Upper lobe of left lung (tissue), 4 donors: Measurements from ENCODE around the gene OR2AJ1.

ENCODE experiments used
- EP300 ChIP-seq, 4 donors: sonication (generic); formaldehyde crosslinking; IDR thresholded peaks; one replicate each; pipeline ENCODE4 v1.5.1; 2017; ENCODE audit warnings: antibody characterized with exemption in 4 of 4, control low read depth in 2 of 4
- POLR2A ChIP-seq, 4 donors: fragments of 450-650 bp; IDR thresholded peaks; one replicate each; pipeline ENCODE4 v1.5.1; 2016 to 2017; ENCODE audit warnings: antibody characterized with exemption in 4 of 4, mild to moderate bottlenecking in 2 of 4
- TF ChIP-seq, protein P1 (sequence below), 6 experiments: fragments of 450-650 bp in 4 of 6; fragments of 200-600 bp in 2 of 6; sonication (generic) in 2 of 6; IDR thresholded peaks; one replicate each; pipeline ENCODE4 v1.5.1; 2016 to 2019; ENCODE audit warnings: antibody characterized with exemption in 6 of 6

DNA sequence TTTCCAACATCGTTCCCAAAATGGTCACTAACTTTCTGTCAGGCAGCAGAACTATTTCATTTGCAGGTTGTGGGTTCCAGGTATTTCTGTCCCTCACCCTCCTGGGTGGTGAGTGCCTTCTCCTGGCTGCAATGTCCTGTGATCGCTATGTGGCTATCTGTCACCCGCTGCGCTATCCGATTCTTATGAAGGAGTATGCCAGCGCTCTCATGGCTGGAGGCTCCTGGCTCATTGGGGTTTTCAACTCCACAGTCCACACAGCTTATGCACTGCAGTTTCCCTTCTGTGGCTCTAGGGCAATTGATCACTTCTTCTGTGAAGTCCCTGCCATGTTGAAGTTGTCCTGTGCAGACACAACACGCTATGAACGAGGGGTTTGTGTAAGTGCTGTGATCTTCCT is 9.3 kb downstream of the OR2AJ1 start:
- TF ChIP-seq, protein P1, sequence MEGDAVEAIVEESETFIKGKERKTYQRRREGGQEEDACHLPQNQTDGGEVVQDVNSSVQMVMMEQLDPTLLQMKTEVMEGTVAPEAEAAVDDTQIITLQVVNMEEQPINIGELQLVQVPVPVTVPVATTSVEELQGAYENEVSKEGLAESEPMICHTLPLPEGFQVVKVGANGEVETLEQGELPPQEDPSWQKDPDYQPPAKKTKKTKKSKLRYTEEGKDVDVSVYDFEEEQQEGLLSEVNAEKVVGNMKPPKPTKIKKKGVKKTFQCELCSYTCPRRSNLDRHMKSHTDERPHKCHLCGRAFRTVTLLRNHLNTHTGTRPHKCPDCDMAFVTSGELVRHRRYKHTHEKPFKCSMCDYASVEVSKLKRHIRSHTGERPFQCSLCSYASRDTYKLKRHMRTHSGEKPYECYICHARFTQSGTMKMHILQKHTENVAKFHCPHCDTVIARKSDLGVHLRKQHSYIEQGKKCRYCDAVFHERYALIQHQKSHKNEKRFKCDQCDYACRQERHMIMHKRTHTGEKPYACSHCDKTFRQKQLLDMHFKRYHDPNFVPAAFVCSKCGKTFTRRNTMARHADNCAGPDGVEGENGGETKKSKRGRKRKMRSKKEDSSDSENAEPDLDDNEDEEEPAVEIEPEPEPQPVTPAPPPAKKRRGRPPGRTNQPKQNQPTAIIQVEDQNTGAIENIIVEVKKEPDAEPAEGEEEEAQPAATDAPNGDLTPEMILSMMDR (IDR thresholded peaks at IDR 0.05) = no peak
- TF ChIP-seq POLR2A (IDR thresholded peaks at IDR 0.05) (no peak), EP300 (IDR thresholded peaks at IDR 0.05) (no peak)
